GM12878 (cell line): Measurements from ENCODE around the gene ATF6. TPM values are rescaled to one million over a fixed set of nuclear protein-coding genes. Genes with fewer than 3 reads are reported as not detected.
A peak's percentile ranks its signal among the peaks of the same experiment; 100 is the strongest.

Experiments
- EED ChIP-seq: sonication (generic); IDR thresholded peaks from 2 replicates; pipeline ENCODE4 v1.6.1; 2016; ENCODE audit warnings: antibody characterized with exemption, low read depth
- FOXK2 ChIP-seq: fragments of 450-650 bp; IDR thresholded peaks from 2 replicates; pipeline ENCODE4 v1.6.1; 2017; ENCODE audit warnings: mild to moderate bottlenecking, moderate library complexity
- GATAD2B ChIP-seq: fragments of 450-650 bp; conservative IDR thresholded peaks from 2 replicates; pipeline ENCODE4 v1.6.1; 2017; ENCODE audit warnings: low read depth, mild to moderate bottlenecking, moderate library complexity
- HDGF ChIP-seq: fragments of 450-650 bp; IDR thresholded peaks from 2 replicates; pipeline ENCODE4 v1.6.1; 2016; ENCODE audit warnings: antibody characterized with exemption
- JUNB ChIP-seq: IDR thresholded peaks from 2 replicates; pipeline ENCODE4 v1.6.1; 2016; ENCODE audit warnings: antibody characterized with exemption, mild to moderate bottlenecking
- KLF5 ChIP-seq: fragments of 450-650 bp; IDR thresholded peaks from 2 replicates; pipeline ENCODE4 v1.6.1; 2014; ENCODE audit warnings: mild to moderate bottlenecking; ENCODE audit not compliant: partially characterized antibody
- MYB ChIP-seq: fragments of 150-350 bp; IDR thresholded peaks from 2 replicates; pipeline ENCODE4 v1.6.1; 2014; ENCODE audit warnings: mild to moderate bottlenecking, low read depth, low read length, borderline replicate concordance
- NFIC ChIP-seq: IDR thresholded peaks from 2 replicates; pipeline ENCODE4 v1.6.1; 2012; ENCODE audit warnings: low read depth, mild to moderate bottlenecking, inconsistent platforms, low read length, moderate library complexity
- NR2F1 ChIP-seq: fragments of 450-650 bp; conservative IDR thresholded peaks from 2 replicates; pipeline ENCODE4 v1.6.1; 2017; ENCODE audit warnings: mild to moderate bottlenecking
- NRF1 ChIP-seq: conservative IDR thresholded peaks from 2 replicates; pipeline ENCODE4 v1.6.1; 2011; ENCODE audit warnings: mild to moderate bottlenecking, low read depth, low read length, improper control_type of control experiment
- PAX5 ChIP-seq: IDR thresholded peaks from 2 replicates; pipeline ENCODE4 v1.6.1; 2011; ENCODE audit warnings: low read depth, low read length, borderline replicate concordance
- SIX5 ChIP-seq: IDR thresholded peaks from 2 replicates; pipeline ENCODE4 v1.6.1; 2011; ENCODE audit warnings: mild to moderate bottlenecking, low read depth, low read length, moderate library complexity; ENCODE audit not compliant: severe bottlenecking
- SMAD5 ChIP-seq: IDR thresholded peaks from 2 replicates; pipeline ENCODE4 v1.6.1; 2016; ENCODE audit warnings: antibody characterized with exemption, low read depth
- SMARCA5 ChIP-seq: fragments of 450-650 bp; IDR thresholded peaks from 2 replicates; pipeline ENCODE4 v1.6.1; 2017; ENCODE audit warnings: mild to moderate bottlenecking
- ZNF274 ChIP-seq: IDR thresholded peaks from one replicate; pipeline ENCODE4 v1.8.0; 2011; ENCODE audit not compliant: insufficient read length, insufficient read depth
- polyA plus RNA-seq, 11 experiments: library from polyadenylated mRNA; depleted of rRNA in 4 of 11; unstranded in 6 of 11; stranded (reverse) in 5 of 11; fragments of >200 nt; fragmentation: Nextera tagmentation in 4 of 11; fragmentation: Illumina TruSeq in 1 of 11; extraction: Ambion mirVana in 4 of 11; extraction: Trizol in 1 of 11; gene quantifications; 1 replicate in 1 of 11; 2 replicates in 10 of 11; pipeline versions ENCODE4 v1.2.1 to v1.2.3, GENCODE V29; 2011 to 2016; ENCODE audit warnings: inconsistent platforms in 2 of 11, missing spikeins in 2 of 11, low read depth in 1 of 11
- total RNA-seq, 4 experiments: library from RNA; depleted of rRNA in 3 of 4; stranded (reverse); fragments of >200 nt in 3 of 4; fragmentation: Illumina TruSeq in 1 of 4; extraction: Trizol in 1 of 4; gene quantifications; 2 replicates each; pipeline versions ENCODE4 v1.2.1 to v1.2.3, GENCODE V29; 2013 to 2021
- TF ChIP-seq, protein P1 (sequence below): fragments of 150-350 bp; IDR thresholded peaks from 2 replicates; pipeline ENCODE4 v1.6.1; 2014; ENCODE audit warnings: mild to moderate bottlenecking, low read depth, low read length
- TF ChIP-seq, protein P2 (sequence below): fragments of 450-650 bp; formaldehyde crosslinking; IDR thresholded peaks from 2 replicates; pipeline ENCODE4 v1.4.0; 2022; ENCODE audit warnings: mild to moderate bottlenecking, moderate library complexity
- TF ChIP-seq, protein P3 (sequence below): IDR thresholded peaks from 2 replicates; pipeline ENCODE4 v1.6.1; 2011; ENCODE audit warnings: low read depth, mild to moderate bottlenecking, low read length, moderate library complexity, borderline replicate concordance; ENCODE audit errors: extremely low read depth
- TF ChIP-seq, protein P4 (sequence below): fragments of 450-650 bp; IDR thresholded peaks from 2 replicates; pipeline ENCODE4 v1.6.1; 2016; ENCODE audit warnings: mild to moderate bottlenecking
- TF ChIP-seq, protein P5 (sequence below): fragments of 450-650 bp; IDR thresholded peaks from 2 replicates; pipeline ENCODE4 v1.6.1; 2017; ENCODE audit warnings: antibody characterized with exemption, mild to moderate bottlenecking, moderate library complexity

The ATF6 gene
- total and polyA plus RNA-seq, 10 of the 15 experiments (the other 5 are each of a cell fraction or from before 2014, with no cell fraction given): 7.8 to 24.3 (median 14.7) TPM

DNA sequence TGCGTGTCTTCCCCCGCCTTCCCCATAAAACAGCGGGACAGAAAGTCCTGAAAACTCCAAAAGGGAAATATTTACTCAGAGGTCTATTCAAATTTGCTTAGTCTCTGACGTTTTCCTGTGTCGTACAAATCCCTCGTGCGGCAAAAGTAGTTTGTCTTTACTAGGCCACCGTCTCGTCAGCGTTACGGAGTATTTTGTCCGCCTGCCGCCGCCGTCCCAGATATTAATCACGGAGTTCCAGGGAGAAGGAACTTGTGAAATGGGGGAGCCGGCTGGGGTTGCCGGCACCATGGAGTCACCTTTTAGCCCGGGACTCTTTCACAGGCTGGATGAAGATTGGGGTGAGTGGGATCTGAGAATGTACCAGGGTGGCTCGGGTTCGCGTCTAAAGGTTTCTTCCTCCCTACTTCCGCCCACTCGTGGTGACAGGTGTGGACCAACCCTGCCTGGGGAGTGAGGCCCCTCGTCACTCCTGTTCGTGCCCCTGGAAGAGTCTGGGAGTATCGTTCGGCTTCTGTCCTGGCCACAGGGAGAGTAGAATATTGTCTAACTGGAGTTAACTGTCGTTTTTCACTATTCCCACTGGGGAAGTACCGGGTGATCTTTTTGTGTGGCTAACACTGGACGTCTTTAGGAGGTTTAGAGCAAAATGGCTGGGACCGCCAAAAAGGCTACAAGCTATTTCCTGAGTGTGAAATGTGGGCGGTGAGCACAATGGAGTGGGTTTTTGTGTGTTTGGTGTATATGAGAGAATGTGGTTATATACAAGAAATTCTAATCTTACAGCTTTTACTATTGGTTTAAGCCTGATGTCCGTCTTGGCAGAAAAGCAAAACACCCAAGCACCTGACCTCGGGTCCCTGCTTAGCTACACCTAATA lies at the start of gene ATF6 (continued):
- TF ChIP-seq, protein P1, sequence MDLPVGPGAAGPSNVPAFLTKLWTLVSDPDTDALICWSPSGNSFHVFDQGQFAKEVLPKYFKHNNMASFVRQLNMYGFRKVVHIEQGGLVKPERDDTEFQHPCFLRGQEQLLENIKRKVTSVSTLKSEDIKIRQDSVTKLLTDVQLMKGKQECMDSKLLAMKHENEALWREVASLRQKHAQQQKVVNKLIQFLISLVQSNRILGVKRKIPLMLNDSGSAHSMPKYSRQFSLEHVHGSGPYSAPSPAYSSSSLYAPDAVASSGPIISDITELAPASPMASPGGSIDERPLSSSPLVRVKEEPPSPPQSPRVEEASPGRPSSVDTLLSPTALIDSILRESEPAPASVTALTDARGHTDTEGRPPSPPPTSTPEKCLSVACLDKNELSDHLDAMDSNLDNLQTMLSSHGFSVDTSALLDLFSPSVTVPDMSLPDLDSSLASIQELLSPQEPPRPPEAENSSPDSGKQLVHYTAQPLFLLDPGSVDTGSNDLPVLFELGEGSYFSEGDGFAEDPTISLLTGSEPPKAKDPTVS: 0 out of 2 replicates have a peak, but pooled peaks have one; percentile 18
- TF ChIP-seq JUNB: peak; percentile 36; the same call in 1 of the 2 replicates
- peak; percentile 51 for TF ChIP-seq NR2F1
- peak; percentile 32; the same call in 1 of the 2 replicates for TF ChIP-seq NFIC
- TF ChIP-seq, protein P2, sequence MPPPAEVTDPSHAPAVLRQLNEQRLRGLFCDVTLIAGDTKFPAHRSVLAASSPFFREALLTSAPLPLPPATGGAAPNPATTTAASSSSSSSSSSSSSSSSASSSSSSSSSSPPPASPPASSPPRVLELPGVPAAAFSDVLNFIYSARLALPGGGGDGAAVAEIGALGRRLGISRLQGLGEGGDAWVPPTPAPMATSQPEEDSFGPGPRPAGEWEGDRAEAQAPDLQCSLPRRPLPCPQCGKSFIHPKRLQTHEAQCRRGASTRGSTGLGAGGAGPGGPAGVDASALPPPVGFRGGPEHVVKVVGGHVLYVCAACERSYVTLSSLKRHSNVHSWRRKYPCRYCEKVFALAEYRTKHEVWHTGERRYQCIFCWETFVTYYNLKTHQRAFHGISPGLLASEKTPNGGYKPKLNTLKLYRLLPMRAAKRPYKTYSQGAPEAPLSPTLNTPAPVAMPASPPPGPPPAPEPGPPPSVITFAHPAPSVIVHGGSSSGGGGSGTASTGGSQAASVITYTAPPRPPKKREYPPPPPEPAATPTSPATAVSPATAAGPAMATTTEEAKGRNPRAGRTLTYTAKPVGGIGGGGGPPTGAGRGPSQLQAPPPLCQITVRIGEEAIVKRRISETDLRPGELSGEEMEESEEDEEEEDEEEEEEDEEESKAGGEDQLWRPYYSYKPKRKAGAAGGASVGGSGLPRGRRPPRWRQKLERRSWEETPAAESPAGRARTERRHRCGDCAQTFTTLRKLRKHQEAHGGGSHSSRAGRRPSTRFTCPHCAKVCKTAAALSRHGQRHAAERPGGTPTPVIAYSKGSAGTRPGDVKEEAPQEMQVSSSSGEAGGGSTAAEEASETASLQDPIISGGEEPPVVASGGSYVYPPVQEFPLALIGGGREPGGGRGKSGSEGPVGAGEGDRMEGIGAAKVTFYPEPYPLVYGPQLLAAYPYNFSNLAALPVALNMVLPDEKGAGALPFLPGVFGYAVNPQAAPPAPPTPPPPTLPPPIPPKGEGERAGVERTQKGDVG (CRISPR knock-in tag): no peak
- TF ChIP-seq MYB: no peak
- TF ChIP-seq, protein P3, sequence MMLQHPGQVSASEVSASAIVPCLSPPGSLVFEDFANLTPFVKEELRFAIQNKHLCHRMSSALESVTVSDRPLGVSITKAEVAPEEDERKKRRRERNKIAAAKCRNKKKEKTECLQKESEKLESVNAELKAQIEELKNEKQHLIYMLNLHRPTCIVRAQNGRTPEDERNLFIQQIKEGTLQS: no peak
- peak; percentile 61; the same call in 1 of the 2 replicates for TF ChIP-seq SMARCA5
- TF ChIP-seq HDGF: no peak
- TF ChIP-seq EED: peak; percentile 70
- no peak for TF ChIP-seq NRF1
- peak; percentile 84 for TF ChIP-seq SMAD5
- TF ChIP-seq ZNF274: no peak
- TF ChIP-seq FOXK2: peak; percentile 65; the same call in 1 of the 2 replicates
- no peak for TF ChIP-seq PAX5
- TF ChIP-seq, protein P4, sequence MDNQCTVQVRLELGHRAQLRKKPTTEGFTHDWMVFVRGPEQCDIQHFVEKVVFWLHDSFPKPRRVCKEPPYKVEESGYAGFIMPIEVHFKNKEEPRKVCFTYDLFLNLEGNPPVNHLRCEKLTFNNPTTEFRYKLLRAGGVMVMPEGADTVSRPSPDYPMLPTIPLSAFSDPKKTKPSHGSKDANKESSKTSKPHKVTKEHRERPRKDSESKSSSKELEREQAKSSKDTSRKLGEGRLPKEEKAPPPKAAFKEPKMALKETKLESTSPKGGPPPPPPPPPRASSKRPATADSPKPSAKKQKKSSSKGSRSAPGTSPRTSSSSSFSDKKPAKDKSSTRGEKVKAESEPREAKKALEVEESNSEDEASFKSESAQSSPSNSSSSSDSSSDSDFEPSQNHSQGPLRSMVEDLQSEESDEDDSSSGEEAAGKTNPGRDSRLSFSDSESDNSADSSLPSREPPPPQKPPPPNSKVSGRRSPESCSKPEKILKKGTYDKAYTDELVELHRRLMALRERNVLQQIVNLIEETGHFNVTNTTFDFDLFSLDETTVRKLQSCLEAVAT: peak; percentile 77; the same call in 1 of the 2 replicates
- peak; percentile 59 for TF ChIP-seq SIX5
- peak; percentile 87 for TF ChIP-seq KLF5
- TF ChIP-seq GATAD2B: peak; percentile 86
- TF ChIP-seq, protein P5, sequence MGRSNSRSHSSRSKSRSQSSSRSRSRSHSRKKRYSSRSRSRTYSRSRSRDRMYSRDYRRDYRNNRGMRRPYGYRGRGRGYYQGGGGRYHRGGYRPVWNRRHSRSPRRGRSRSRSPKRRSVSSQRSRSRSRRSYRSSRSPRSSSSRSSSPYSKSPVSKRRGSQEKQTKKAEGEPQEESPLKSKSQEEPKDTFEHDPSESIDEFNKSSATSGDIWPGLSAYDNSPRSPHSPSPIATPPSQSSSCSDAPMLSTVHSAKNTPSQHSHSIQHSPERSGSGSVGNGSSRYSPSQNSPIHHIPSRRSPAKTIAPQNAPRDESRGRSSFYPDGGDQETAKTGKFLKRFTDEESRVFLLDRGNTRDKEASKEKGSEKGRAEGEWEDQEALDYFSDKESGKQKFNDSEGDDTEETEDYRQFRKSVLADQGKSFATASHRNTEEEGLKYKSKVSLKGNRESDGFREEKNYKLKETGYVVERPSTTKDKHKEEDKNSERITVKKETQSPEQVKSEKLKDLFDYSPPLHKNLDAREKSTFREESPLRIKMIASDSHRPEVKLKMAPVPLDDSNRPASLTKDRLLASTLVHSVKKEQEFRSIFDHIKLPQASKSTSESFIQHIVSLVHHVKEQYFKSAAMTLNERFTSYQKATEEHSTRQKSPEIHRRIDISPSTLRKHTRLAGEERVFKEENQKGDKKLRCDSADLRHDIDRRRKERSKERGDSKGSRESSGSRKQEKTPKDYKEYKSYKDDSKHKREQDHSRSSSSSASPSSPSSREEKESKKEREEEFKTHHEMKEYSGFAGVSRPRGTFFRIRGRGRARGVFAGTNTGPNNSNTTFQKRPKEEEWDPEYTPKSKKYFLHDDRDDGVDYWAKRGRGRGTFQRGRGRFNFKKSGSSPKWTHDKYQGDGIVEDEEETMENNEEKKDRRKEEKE: no peak
